RWPE1 (cell line): ENCODE data around the gene TSC2.
A peak's percentile ranks its signal among the peaks of the same experiment; 100 is the strongest.

ENCODE experiments used
- CTCF ChIA-PET: fragments of 350-600 bp; sonication (Branson Sonifier 250); formaldehyde crosslinking; extraction: SDS; loops from one replicate; lab custom pipeline; 2021; lab: Yijun Ruan, JAX
- POLR2A ChIA-PET: fragments of 400-600 bp; formaldehyde crosslinking; extraction: SDS; loops from one replicate; lab custom pipeline; 2020; ENCODE audit warnings: antibody characterized with exemption; ENCODE audit not compliant: low non-redundant PET; lab: Yijun Ruan, JAX
- DNase-seq: peaks from one replicate; pipeline ENCODE4 v3.0.0; 2012; ENCODE audit warnings: low spot score
- H3K27ac ChIP-seq: fragments of 450-650 bp; 2 replicates; pipeline ENCODE4 v1.5.1; 2017
- CTCF ChIP-seq: fragments of 450-650 bp; conservative IDR thresholded peaks from 2 replicates; pipeline ENCODE4 v1.5.1; 2017; ENCODE audit warnings: low read depth, mild to moderate bottlenecking

Gene TSC2

DNA sequence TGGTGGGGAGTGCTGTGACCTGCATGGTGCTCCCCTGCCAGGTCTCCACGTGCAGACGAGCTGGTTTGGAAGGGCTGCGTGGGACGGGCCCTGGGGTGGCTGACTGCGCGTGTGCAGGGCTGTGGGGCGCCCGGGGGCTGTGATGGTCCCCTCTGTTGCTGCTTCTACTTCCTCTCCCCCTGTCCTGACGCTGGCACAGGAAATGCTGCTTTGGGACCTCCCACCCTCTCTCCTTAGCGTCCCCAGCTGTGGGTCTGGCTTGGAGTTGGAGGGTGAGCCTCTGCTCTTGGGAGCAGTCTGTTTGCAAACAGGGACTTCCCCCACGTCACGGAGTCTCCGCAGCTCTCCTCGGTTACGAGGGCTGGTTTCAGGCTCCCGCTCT is 35.2 kb downstream of the TSC2 start:
- CTCF ChIA-PET = interaction anchor here (0.6 kb wide), 2 partner anchors 10 to 55 kb away, joined by 3 to 5 read pairs; no protein-coding TSS in a partner anchor
- H3K27ac ChIP-seq = peak overlapping the region; percentile 57
- TF ChIP-seq CTCF = no peak
- no peak for DNase-seq
- POLR2A ChIA-PET = no interaction called here

DNA sequence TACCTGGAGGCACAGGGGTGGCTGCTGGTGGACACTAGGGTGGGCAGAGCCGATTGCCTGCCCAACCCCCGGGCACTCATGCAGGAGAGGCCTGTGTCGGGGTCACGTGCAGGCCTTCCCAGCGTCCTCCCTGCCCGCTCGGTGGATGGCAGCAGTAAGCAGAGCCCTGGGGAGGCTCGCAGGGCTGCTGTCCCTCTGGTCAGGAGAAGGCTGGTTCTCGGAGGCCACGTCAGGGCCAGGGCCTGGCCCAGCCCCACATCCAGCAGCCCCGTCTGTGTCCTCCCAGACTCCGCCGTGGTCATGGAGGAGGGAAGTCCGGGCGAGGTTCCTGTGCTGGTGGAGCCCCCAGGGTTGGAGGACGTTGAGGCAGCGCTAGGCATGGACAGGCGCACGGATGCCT is 35.6 kb downstream of the TSC2 start:
- no peak for TF ChIP-seq CTCF
- CTCF ChIA-PET = no interaction called here
- peak overlapping the region; percentile 57 for H3K27ac ChIP-seq
- POLR2A ChIA-PET = no interaction called here
- no peak for DNase-seq

DNA sequence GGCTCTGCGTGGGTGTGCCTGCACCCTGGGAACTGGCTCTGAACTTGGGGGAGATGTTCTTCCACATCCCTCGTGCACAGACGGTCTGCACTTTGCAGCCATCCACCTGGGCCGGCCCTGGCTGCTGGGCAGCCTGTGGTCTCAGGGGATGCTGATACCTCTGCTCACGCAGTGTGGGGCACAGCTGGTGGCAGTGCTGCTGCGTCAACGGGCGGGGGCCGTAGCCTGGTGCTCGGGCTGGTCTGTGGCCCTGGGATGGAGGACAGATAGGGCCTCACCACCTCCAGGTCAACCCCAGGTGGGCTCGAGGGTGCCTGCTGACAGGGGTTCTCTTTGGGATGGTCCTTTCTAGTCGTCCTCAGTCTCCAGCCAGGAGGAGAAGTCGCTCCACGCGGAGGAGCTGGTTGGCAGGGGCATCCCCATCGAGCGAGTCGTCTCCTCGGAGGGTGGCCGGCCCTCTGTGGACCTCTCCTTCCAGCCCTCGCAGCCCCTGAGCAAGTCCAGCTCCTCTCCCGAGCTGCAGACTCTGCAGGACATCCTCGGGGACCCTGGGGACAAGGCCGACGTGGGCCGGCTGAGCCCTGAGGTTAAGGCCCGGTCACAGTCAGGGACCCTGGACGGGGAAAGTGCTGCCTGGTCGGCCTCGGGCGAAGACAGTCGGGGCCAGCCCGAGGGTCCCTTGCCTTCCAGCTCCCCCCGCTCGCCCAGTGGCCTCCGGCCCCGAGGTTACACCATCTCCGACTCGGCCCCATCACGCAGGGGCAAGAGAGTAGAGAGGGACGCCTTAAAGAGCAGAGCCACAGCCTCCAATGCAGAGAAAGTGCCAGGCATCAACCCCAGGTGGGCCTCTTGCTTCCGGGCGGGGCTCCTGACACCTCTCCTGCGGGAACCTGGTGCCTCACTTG is 36.3 kb downstream of the TSC2 start:
- TF ChIP-seq CTCF = no peak
- CTCF ChIA-PET = no interaction called here
- no peak for DNase-seq
- H3K27ac ChIP-seq = peak overlapping the region; percentile 57
- POLR2A ChIA-PET = no interaction called here

DNA sequence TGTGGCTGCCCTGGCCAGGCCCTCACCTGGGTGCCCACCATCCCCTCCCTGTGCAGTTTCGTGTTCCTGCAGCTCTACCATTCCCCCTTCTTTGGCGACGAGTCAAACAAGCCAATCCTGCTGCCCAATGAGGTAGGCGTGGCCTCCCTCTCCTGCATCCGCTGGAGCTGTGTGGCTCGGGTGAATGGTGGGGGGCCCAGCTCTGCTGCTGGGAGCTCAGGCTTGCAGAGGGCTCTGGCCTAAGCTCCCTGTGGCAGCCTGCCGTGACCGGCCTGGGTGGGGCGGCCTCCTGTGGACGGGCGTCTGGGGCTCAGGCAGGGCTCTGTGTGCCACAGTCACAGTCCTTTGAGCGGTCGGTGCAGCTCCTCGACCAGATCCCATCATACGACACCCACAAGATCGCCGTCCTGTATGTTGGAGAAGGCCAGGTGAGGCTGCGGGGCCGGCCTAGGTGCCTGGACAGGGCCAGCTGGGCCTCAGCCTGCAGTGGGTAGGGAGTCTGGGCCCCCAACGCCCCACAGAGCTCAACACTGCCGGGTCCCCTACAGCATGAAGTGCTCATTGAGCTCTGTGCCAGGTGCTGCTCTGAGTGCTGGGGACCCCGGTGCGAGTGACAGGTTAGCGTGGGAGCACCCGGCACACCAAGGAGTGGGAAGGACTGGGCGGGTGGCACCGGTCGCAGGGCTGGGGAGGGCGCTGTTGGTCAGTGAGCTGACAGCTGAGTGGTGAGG is 37.3 kb downstream of the TSC2 start:
- ChIA-PET CTCF (interaction anchor here (0.6 kb wide), 2 partner anchors 9 to 37 kb away, joined by 3 read pairs; no protein-coding TSS in a partner anchor), POLR2A (no interaction called here)
- no peak for DNase-seq
- TF ChIP-seq CTCF = no peak
- peak overlapping the region; percentile 57 for H3K27ac ChIP-seq

GRCh38 chr16:2085669-2086068 is 37.9 kb downstream of the TSC2 start:
- POLR2A ChIA-PET = no interaction called here
- no peak for TF ChIP-seq CTCF
- CTCF ChIA-PET = interaction anchor here (0.6 to 1.1 kb wide), 4 partner anchors 9 to 63 kb away, joined by 3 to 4 read pairs (median 3); no protein-coding TSS in a partner anchor
- peak overlapping the region; percentile 57 for H3K27ac ChIP-seq
- no peak for DNase-seq

- no peak for TF ChIP-seq CTCF
- CTCF ChIA-PET = interaction anchor here (0.6 to 1.1 kb wide), 4 partner anchors 10 to 119 kb away, joined by 3 to 4 read pairs (median 3); partner anchors contain the start of gene RNF151
- DNase-seq = no peak
- peak overlapping the region; percentile 57 for H3K27ac ChIP-seq
- POLR2A ChIA-PET = no interaction called here
Measured at GRCh38 chr16:2086106-2086742, 38.4 kb downstream of the TSC2 start.
